Adipocyte (in vitro differentiated cells): ENCODE data around the gene ENPP6.

ENCODE experiments used
- DNase-seq: peaks from one replicate; pipeline ENCODE4 v3.0.0-alpha.2; 2015; ENCODE audit warnings: low read depth
- H3K27me3 ChIP-seq: replicated peaks from 2 replicates; pipeline ENCODE4 v1.7.0; 2013; ENCODE audit warnings: mild to moderate bottlenecking, low read length, moderate library complexity; ENCODE audit not compliant: control insufficient read depth, insufficient read depth
- H3K36me3 ChIP-seq: 2 replicates; pipeline ENCODE4 v1.7.0; 2013; ENCODE audit warnings: low read length, mild to moderate bottlenecking, moderate library complexity; ENCODE audit not compliant: control insufficient read depth, insufficient read depth, severe bottlenecking
- H3K4me1 ChIP-seq: 2 replicates; pipeline ENCODE4 v1.7.0; 2013; ENCODE audit warnings: mild to moderate bottlenecking, low read length, moderate library complexity; ENCODE audit not compliant: control insufficient read depth, insufficient read depth
- H3K4me3 ChIP-seq: 2 replicates; pipeline ENCODE4 v1.7.0; 2013; ENCODE audit warnings: mild to moderate bottlenecking, low read length, moderate library complexity
- H3K9ac ChIP-seq: 2 replicates; pipeline ENCODE4 v1.7.0; 2013; ENCODE audit warnings: mild to moderate bottlenecking, low read length, moderate library complexity
- H3K9me3 ChIP-seq: 2 replicates; pipeline ENCODE4 v1.7.0; 2013; ENCODE audit warnings: mild to moderate bottlenecking, low read length, moderate library complexity; ENCODE audit not compliant: control insufficient read depth

ENPP6 gene

DNA sequence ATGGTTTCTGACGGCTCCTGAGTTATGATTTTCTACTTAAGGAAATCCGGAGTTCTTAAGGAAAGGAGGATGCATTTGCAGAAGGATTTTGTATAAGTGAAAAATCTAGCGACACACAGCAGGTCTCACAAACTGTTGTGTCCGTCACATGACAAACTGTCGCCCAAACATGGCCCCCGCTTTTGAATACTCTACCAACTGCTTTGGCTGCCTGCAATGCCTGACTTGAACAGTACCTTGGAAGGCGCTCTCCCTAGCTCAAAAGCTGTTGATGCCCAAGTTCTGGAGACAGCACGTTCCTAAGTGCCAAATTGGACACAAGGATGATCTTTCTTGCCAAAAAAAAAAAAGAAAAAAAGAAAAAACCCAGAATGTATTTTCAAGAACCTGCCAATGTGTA, 103.2 kb downstream of the ENPP6 start:
- DNase-seq, result no peak
- Histone ChIP-seq H3K9me3 (peaks cover 7% of the 10 kb centered on the region), H3K4me1 (no peaks in the 10 kb centered on the region), H3K27me3 (peaks cover 12% of the 10 kb centered on the region), H3K4me3 (no peak overlapping the region), H3K9ac (no peak overlapping the region), H3K36me3 (no peaks in the 10 kb centered on the region)

DNA sequence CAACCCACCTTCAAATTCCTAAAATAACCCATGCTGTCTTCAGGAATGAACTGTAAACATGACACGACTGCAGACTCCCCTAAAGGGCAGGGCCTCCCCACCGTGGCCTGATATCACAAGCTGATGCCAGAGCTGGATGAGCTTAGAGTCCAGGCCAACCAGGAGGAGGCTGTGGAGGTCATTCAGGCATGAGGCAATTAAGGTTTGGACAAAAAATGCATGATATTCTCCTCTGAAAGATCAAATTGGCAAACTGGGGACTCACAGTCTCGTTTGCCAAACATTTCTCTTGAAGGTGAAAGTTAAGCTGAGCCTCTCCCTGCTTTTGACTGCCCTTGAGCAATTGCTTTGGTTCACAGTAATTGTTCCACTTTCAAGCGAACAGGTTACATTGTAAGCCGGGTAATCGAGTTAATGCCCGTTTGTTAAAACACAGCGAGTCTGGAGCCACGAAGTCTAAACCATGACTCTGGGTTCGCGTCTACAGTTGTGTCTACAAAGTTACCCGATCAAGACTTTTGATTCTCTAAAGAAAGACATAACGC, 105.6 kb downstream of the ENPP6 start:
- Histone ChIP-seq H3K4me1 (no peaks in the 10 kb centered on the region), H3K36me3 (no peaks in the 10 kb centered on the region), H3K9ac (no peak overlapping the region), H3K27me3 (peaks cover 12% of the 10 kb centered on the region), H3K4me3 (no peak overlapping the region), H3K9me3 (peaks cover 7% of the 10 kb centered on the region)
- no peak for DNase-seq

DNA sequence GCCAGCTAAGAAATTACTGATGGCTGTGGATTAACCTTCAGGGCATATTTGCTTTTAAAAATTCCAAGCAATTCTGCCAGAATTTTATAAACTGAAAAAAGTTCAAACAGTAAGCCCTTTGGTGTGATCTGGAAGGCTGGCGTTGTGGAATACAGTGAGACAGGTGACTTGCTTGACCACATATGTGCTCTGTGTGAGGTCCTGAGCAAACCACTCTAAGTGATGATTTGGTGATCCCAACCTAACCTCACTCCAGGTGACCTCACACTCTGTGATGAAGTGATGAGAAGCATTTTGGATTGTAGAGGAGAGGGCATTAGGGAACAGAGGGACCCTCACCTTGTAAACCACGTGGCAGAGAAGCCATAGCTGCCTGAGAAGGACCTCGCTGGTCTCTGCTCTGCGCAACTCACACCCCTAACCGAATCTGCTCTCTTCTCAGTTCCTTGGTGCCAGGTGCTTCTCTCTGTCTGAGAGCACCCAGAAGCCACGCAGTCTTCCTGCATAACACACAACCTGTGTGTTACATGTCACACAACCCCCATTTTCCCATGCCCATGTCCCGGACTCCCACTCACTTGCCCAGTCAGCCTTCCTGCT, 106.3 kb downstream of the ENPP6 start:
- Histone ChIP-seq H3K36me3 (no peaks in the 10 kb centered on the region), H3K9ac (no peak overlapping the region), H3K4me1 (no peaks in the 10 kb centered on the region), H3K27me3 (peaks cover 12% of the 10 kb centered on the region), H3K4me3 (no peak overlapping the region), H3K9me3 (peaks cover 7% of the 10 kb centered on the region)
- DNase-seq, result no peak

DNA sequence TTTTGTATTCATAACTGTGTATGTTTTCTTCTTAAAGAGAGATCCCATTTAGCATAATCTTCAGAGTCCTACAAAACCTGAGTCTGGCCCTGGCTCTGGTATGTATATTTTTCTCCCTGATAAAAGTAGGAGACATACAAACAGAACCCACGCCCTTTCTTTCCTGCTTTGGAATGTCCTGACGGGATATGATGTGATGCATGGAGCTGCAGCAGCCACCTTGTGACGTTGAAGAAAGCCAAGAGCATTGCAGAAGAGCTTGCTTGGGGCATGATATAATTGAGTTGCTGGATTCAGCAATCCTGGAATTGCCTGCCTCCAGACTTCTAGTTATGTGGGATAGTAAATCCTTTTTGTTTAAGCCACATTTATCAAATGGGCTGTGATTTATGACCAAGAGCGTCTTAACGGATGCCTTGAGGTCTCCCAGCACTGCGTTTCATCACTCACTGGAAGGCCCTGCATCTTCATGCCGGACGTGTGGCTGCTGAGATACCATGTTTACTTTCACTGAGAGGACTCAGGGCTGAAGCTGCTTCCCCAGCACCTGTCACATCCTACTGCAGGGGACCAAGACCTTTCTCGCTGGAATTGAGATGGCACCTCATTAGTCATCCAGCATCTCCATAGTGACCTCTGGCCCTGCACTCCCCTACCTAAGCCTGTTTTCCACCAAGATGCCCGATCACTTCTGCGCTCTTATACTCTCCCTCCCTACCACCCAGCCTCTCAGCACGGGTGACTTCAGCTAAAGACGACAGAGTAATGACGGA, 107.0 kb downstream of the ENPP6 start:
- H3K36me3 ChIP-seq, result no peaks in the 10 kb centered on the region
- DNase-seq, result no peak
- peaks cover 12% of the 10 kb centered on the region for H3K27me3 ChIP-seq
- H3K4me3 ChIP-seq, result no peak overlapping the region
- H3K4me1 ChIP-seq, result no peaks in the 10 kb centered on the region
- peaks cover 7% of the 10 kb centered on the region for H3K9me3 ChIP-seq
- H3K9ac ChIP-seq, result no peak overlapping the region

DNA sequence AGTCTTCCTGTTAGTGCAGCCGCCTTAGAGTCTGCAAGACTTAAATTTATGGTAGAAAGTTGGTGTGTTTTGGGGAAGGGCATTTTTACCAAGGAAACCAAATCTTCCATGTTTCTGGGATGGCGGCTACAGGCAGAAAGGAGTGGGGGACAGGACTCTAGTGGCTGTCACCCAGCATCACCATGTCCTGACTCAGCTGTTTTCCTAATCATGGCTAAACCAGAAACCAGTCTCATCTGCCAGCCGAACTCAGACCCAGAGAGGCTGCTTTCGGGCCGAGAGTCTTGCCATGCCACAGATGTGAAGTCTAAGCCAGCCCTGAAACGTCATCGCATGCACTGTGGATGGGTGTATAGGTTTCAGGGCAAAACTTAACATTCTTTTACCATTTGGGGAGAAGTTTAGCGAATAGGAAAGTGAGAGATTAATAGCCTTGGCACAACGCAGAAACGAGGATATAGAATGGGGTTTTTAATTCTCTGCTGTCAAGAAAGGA, 109.6 kb downstream of the ENPP6 start:
- Histone ChIP-seq H3K36me3 (no peaks in the 10 kb centered on the region), H3K27me3 (peaks cover 12% of the 10 kb centered on the region), H3K9ac (no peak overlapping the region), H3K4me1 (no peaks in the 10 kb centered on the region), H3K9me3 (peaks cover 7% of the 10 kb centered on the region), H3K4me3 (no peak overlapping the region)
- no peak for DNase-seq

DNA sequence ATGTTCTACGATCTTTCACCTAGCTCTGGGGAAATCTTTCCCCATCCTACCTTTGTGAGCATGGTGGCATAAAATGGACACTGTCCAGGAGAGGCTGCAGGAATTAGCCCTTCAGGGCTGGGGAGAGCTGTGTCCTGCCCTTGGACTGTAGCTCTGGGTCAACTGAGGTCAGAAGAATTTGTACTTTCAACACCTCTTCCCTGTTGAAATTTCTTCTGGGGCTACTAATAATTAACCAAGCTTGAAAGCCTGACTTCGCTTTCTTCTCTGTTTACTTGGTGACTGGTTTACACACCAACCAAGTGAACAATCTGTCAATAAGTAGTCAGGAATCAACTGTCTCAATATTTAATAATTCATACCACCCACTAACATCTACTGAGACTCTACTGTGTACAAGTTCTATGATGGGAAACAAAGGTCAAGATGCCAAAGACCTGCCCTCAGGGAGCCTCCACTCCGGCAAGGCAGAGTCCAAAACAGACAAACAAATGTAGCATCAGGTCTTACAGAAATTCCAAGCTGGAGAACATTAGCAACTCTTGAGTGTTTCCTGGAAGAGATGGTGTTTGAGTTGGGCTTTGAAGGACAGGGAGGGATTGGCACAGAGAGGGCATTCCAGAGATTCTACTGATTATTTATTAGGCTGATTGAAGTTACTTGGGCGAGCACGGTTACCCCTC, 113.1 kb downstream of the ENPP6 start:
- Histone ChIP-seq H3K36me3 (no peaks in the 10 kb centered on the region), H3K4me1 (no peaks in the 10 kb centered on the region)
- no peak for DNase-seq

DNA sequence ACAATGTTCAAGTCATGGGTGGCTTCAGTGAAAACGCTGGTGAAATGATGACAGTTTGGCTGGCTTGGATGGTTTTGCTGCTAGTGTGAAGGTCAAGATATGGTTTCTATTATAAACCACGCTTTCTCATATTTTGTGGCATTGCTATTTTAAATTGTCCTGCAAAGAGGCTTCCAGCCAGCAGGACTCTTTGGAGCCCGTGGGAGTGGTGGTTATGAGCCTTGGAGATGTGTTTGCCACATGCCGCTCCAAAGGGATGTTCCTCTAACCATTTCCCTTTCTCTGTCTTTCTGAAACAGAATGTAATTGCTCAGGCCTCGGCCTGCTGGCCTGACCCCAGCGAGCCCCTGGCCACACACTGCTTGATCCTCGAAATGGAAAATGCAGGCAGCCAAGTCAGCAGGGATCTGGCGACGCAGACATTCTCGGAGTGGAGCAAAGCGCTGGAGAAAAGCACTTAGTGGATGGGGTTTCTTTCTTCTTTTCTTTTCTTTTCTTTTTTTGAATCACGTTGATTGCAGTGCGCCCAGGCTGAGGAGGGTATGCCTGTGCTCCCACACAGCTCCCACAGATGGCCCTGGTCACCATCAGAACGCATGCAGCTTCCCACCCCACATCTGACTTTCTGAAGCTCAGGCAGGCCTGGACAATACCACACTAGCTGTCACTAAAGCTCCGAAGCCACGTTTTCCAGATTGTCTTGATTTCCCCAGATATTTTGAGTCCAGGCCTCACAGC, 114.0 kb downstream of the ENPP6 start:
- no peaks in the 10 kb centered on the region for H3K9me3 ChIP-seq
- no peak overlapping the region for H3K9ac ChIP-seq
- H3K36me3 ChIP-seq, result no peaks in the 10 kb centered on the region
- H3K27me3 ChIP-seq, result peaks cover 18% of the 10 kb centered on the region
- no peak overlapping the region for H3K4me3 ChIP-seq
- no peaks in the 10 kb centered on the region for H3K4me1 ChIP-seq
- no peak for DNase-seq

More for the DNA sequence above, 113.1 kb downstream of the ENPP6 start:
- H3K4me3 ChIP-seq, result no peak overlapping the region
- H3K9me3 ChIP-seq, result no peaks in the 10 kb centered on the region
- no peak overlapping the region for H3K9ac ChIP-seq
- H3K27me3 ChIP-seq, result peaks cover 13% of the 10 kb centered on the region

DNA sequence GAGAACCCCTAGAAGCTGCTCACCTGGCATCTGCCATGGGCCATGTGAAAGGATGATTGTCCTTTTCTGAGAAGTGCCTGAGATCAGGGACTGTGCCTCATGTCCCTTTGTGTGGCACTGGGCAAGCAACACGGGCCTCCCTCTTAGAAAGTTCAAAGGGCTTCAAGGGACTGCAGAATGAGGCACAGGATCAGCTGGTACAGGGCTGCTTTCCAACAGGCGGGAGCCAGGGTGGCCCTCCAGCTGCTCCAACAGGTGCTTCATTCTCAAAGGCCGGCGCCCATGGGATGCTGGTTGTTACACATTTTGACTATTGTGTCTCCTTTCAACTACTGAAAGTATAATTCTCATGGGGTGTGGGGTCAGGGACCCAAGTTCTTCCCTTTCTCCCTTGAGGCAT, 114.7 kb downstream of the ENPP6 start:
- Histone ChIP-seq H3K36me3 (no peaks in the 10 kb centered on the region), H3K4me3 (no peak overlapping the region), H3K27me3 (peaks cover 20% of the 10 kb centered on the region), H3K9ac (no peak overlapping the region), H3K4me1 (no peaks in the 10 kb centered on the region), H3K9me3 (no peaks in the 10 kb centered on the region)
- DNase-seq, result no peak

DNA sequence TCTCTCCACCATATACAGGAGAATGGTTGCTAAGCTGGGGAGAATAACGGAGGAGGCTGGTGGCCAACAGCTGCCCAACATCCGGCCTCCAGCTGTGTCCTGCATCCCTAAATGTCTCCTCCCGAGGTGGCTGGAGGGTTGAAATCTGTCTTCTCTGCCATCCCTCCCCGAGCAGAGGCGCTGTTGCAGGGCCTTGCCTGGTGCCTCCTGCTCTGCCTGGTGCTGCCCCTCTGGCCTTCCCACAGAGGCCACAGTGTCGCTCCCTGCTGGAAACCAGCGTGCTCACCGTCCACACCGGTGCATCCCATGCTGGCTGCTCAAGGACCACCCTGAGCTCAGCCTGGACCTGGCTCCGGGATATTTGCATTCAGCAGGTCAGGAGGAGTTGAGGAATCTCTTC, 115.2 kb downstream of the ENPP6 start:
- Histone ChIP-seq H3K9ac (no peak overlapping the region), H3K4me3 (no peak overlapping the region)
- DNase-seq, result no peak

DNA sequence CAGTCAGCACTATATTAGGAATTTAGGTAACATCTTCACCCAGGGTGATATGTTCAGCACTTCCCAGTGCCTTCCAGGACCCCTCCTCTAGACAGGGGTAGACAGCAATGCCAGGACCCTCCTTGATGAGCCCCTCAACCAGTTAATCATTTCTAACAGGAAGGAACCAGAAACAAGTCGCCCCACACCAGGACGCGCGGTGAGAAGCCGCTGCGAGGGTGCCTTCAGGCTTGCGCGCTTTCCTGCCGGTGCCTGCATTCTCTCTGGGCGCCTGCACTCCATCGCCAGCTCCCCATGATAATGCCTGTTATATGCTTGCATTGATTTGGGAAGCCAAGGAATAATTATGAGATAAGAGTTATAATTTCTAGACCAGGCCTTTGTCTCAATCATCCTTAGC, 116.0 kb downstream of the ENPP6 start:
- H3K27me3 ChIP-seq, result peaks cover 28% of the 10 kb centered on the region
- H3K9ac ChIP-seq, result no peak overlapping the region
- no peaks in the 10 kb centered on the region for H3K36me3 ChIP-seq
- no peak overlapping the region for H3K4me3 ChIP-seq
- H3K9me3 ChIP-seq, result no peaks in the 10 kb centered on the region
- H3K4me1 ChIP-seq, result no peaks in the 10 kb centered on the region
- DNase-seq, result no peak

More for the DNA sequence above, 115.2 kb downstream of the ENPP6 start:
- Histone ChIP-seq H3K36me3 (no peaks in the 10 kb centered on the region), H3K27me3 (peaks cover 22% of the 10 kb centered on the region), H3K9me3 (no peaks in the 10 kb centered on the region), H3K4me1 (no peaks in the 10 kb centered on the region)
